Left ventricle myocardium inferior (tissue), 1 donor: Measurements from ENCODE around the gene LIPC. TPM values are rescaled to one million over a fixed set of nuclear protein-coding genes. Genes with fewer than 3 reads are reported as not detected.

Experiments used
- DNase-seq: peaks from one replicate; pipeline ENCODE4 v3.0.0-alpha.2; 2020
- H3K27ac ChIP-seq: fragments of 200-600 bp; replicated peaks from 2 replicates; pipeline ENCODE4 v1.8.0; 2021
- H3K27me3 ChIP-seq: fragments of 200-600 bp; 2 replicates; pipeline ENCODE4 v1.8.0; 2021; ENCODE audit warnings: low read depth
- H3K36me3 ChIP-seq: fragments of 200-600 bp; 2 replicates; pipeline ENCODE4 v1.8.0; 2021
- H3K4me1 ChIP-seq: fragments of 200-600 bp; 2 replicates; pipeline ENCODE4 v1.8.0; 2021
- H3K4me3 ChIP-seq: fragments of 200-600 bp; 2 replicates; pipeline ENCODE4 v1.8.0; 2021; ENCODE audit warnings: mild to moderate bottlenecking, moderate library complexity
- H3K9me3 ChIP-seq: fragments of 200-600 bp; replicated peaks from 2 replicates; pipeline ENCODE4 v1.8.0; 2021
- CTCF ChIP-seq: fragments of 200-600 bp; IDR thresholded peaks from 2 replicates; pipeline ENCODE4 v1.8.0; 2021; ENCODE audit warnings: antibody characterized with exemption, mild to moderate bottlenecking, borderline replicate concordance
- intact Hi-C: fragments of 100-400 bp; cut with micrococcal nuclease; formaldehyde crosslinking; loops from one replicate; pipeline ENCODE4 v1.11.0; 2022
- total RNA-seq: library from RNA; stranded (reverse); fragmentation: NEBNext Ultra II Directional; extraction: Animal tissue kit (Norgen Biotek cat#: 25700); gene quantifications from one replicate; pipeline ENCODE4 v1.2.1, GENCODE V29; 2021
- donor health status: DM: no; HTN: yes; CAD: no; lungs with severe emphysema.

LIPC gene
- total RNA-seq, 1 donor from 2014 or later: 1.5 TPM

GRCh38 chr15:58564981-58565380, 133.2 kb downstream of the LIPC start:
- Histone ChIP-seq H3K27ac (no peak overlapping the region), H3K27me3 (no peaks in the 10 kb centered on the region), H3K9me3 (no peaks in the 10 kb centered on the region), H3K36me3 (no peaks in the 10 kb centered on the region), H3K4me3 (no peak overlapping the region), H3K4me1 (peaks cover 4% of the 10 kb centered on the region)
- intact Hi-C loops: no loop called here
- TF ChIP-seq CTCF: no peak
- no peak for DNase-seq

GRCh38 chr15:58565619-58566018, 133.8 kb downstream of the LIPC start:
- H3K36me3 ChIP-seq: no peaks in the 10 kb centered on the region
- H3K27ac ChIP-seq: no peak overlapping the region
- DNase-seq: no peak
- no peaks in the 10 kb centered on the region for H3K27me3 ChIP-seq
- intact Hi-C loops: no loop called here
- H3K9me3 ChIP-seq: no peaks in the 10 kb centered on the region
- peaks cover 4% of the 10 kb centered on the region for H3K4me1 ChIP-seq
- no peak for TF ChIP-seq CTCF
- H3K4me3 ChIP-seq: no peak overlapping the region

DNA sequence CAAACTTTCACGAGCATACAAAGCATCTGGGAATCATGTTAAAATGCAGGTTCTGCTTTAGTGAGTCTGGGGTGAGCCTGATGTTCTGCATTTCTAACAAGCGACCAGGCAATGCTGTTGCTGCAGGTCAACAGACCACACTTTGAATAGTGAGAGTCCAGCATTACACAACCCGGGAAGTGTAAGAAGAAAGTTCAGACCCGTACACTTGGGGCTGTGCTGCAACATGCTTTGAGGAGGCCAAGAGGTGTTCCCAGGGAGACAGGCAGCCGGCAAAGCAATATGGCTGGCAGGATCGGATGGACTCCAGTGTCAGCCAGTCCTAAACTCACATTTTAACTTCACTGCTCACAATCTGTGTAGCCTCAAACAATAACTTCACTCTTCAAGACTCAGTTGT, 134.2 kb downstream of the LIPC start:
- H3K27ac ChIP-seq: no peak overlapping the region

GRCh38 chr15:58568157-58568571, 136.4 kb downstream of the LIPC start:
- no peak for DNase-seq
- intact Hi-C loops: no loop called here
- no peak for TF ChIP-seq CTCF
- H3K27ac ChIP-seq: peak overlapping the region; percentile 44
- no peaks in the 10 kb centered on the region for H3K36me3 ChIP-seq
- H3K4me3 ChIP-seq: no peak overlapping the region
- H3K9me3 ChIP-seq: no peaks in the 10 kb centered on the region
- peaks cover 4% of the 10 kb centered on the region for H3K4me1 ChIP-seq
- no peaks in the 10 kb centered on the region for H3K27me3 ChIP-seq

More for the DNA sequence above, 134.2 kb downstream of the LIPC start:
- H3K36me3 ChIP-seq: no peaks in the 10 kb centered on the region
- peaks cover 4% of the 10 kb centered on the region for H3K4me1 ChIP-seq
- intact Hi-C loops: no loop called here
- no peak for DNase-seq
- H3K4me3 ChIP-seq: no peak overlapping the region
- no peaks in the 10 kb centered on the region for H3K9me3 ChIP-seq
- H3K27me3 ChIP-seq: no peaks in the 10 kb centered on the region
- TF ChIP-seq CTCF: no peak

GRCh38 chr15:58569455-58569854, 137.7 kb downstream of the LIPC start:
- H3K9me3 ChIP-seq: no peaks in the 10 kb centered on the region
- no peak for DNase-seq
- intact Hi-C loops: no loop called here
- no peak for TF ChIP-seq CTCF
- no peak overlapping the region for H3K4me3 ChIP-seq
- H3K27ac ChIP-seq: no peak overlapping the region
- H3K27me3 ChIP-seq: no peaks in the 10 kb centered on the region
- peaks cover 4% of the 10 kb centered on the region for H3K4me1 ChIP-seq
- no peaks in the 10 kb centered on the region for H3K36me3 ChIP-seq

GRCh38 chr15:58571491-58571890, 139.7 kb downstream of the LIPC start:
- no peak for DNase-seq
- Histone ChIP-seq H3K27ac (no peak overlapping the region), H3K4me1 (peaks cover 4% of the 10 kb centered on the region), H3K27me3 (no peaks in the 10 kb centered on the region), H3K36me3 (no peaks in the 10 kb centered on the region), H3K4me3 (no peak overlapping the region), H3K9me3 (no peaks in the 10 kb centered on the region)
- intact Hi-C loops: no loop called here
- TF ChIP-seq CTCF: no peak
